Stimulated activated CD8-positive, alpha-beta memory T cell treated with anti-CD3 and anti-CD28 coated beads, Interleukin-7, amount 100 ng/mL, for 4 hours (primary cell): ENCODE results near the gene CCBE1.

Experiments
- DNase-seq, 2 donors: peaks; one replicate each; pipeline ENCODE4 v3.0.0-alpha.2; 2020; ENCODE audit warnings: low read depth in 2 of 2

The CCBE1 gene

GRCh38 chr18:59570101-59570775 is 127.0 kb downstream of the CCBE1 start:
- no peak for DNase-seq

- no peak for DNase-seq
Observed at GRCh38 chr18:59569390-59569791, 127.8 kb downstream of the CCBE1 start.

- no peak for DNase-seq
Observed at GRCh38 chr18:59567431-59567830, 129.8 kb downstream of the CCBE1 start.

GRCh38 chr18:59566533-59566971 is 130.7 kb downstream of the CCBE1 start:
- no peak for DNase-seq

- DNase-seq: no peak
Observed at GRCh38 chr18:59565957-59566356, 131.3 kb downstream of the CCBE1 start.

- DNase-seq: no peak
Observed at GRCh38 chr18:59564561-59564960, 132.7 kb downstream of the CCBE1 start.

- no peak for DNase-seq
Observed at GRCh38 chr18:59563176-59563785, 133.9 kb downstream of the CCBE1 start.

GRCh38 chr18:59562751-59563150 is 134.5 kb downstream of the CCBE1 start:
- DNase-seq: no peak

GRCh38 chr18:59561612-59562011 is 135.6 kb downstream of the CCBE1 start:
- no peak for DNase-seq

GRCh38 chr18:59560556-59560955 is 136.7 kb downstream of the CCBE1 start:
- DNase-seq: no peak

- no peak for DNase-seq
Observed at GRCh38 chr18:59559528-59559927, 137.7 kb downstream of the CCBE1 start.

- no peak for DNase-seq
Observed at GRCh38 chr18:59555995-59556659, 141.1 kb downstream of the CCBE1 start.

GRCh38 chr18:59554796-59555335 is 142.4 kb downstream of the CCBE1 start:
- DNase-seq: no peak

GRCh38 chr18:59553273-59553870 is 143.9 kb downstream of the CCBE1 start:
- DNase-seq: no peak

- no peak for DNase-seq
Observed at GRCh38 chr18:59551902-59552635, 145.2 kb downstream of the CCBE1 start.

GRCh38 chr18:59550174-59550516 is 147.1 kb downstream of the CCBE1 start:
- DNase-seq: no peak

GRCh38 chr18:59549503-59550173 is 147.6 kb downstream of the CCBE1 start:
- no peak for DNase-seq

GRCh38 chr18:59547581-59548182 is 149.5 kb downstream of the CCBE1 start:
- DNase-seq: no peak

- DNase-seq: no peak
Observed at GRCh38 chr18:59546188-59546587, 151.0 kb downstream of the CCBE1 start.

GRCh38 chr18:59540780-59541179 is 156.4 kb downstream of the CCBE1 start:
- no peak for DNase-seq

- DNase-seq: no peak
Observed at GRCh38 chr18:59540346-59540745, 156.9 kb downstream of the CCBE1 start.
